Stimulated activated naive CD4-positive, alpha-beta T cell (primary cell): ENCODE data around the gene MLC1.

Source experiments
- DNase-seq, 6 experiments: peaks; one replicate each; lab custom pipeline; 2025; lab: John Stamatoyannopoulos, UW

MLC1 gene

DNA sequence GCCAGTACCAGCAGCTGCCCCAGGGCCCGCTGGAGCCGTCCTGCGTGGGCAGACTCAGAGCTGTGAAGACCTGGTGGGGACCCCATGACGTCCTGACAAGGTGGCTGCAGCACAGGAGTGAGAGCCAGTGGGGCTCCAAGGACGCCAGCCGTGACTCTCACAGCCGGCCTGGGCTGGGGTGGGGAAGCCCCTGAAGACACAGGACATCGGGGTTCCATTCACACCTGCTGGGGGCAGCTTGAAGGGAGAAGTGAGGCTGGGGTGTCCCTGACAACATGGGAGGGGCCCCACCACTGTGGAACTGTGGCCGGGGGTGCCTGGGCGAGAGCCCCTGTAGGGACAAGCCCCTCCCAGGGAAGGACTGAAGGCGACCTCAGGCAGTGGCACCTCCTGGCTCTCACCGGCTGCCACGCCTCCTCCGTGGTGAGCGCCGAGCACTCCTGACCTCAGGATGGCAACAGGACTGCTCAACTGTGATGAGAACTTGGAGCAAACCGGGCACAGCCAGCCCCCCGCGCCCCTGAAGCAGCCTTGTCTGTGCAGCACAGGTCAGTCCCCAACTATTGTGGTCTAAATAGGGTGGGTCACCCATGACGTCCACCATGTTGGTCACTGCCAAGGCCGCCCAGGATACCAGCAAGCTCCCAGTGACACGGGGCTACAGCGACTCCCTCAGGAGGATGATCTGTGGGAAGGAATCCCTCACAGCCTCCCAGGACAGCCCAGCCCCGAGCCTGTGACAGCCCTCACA lies 49.9 kb downstream of the MLC1 start:
- DNase-seq: no peak

DNA sequence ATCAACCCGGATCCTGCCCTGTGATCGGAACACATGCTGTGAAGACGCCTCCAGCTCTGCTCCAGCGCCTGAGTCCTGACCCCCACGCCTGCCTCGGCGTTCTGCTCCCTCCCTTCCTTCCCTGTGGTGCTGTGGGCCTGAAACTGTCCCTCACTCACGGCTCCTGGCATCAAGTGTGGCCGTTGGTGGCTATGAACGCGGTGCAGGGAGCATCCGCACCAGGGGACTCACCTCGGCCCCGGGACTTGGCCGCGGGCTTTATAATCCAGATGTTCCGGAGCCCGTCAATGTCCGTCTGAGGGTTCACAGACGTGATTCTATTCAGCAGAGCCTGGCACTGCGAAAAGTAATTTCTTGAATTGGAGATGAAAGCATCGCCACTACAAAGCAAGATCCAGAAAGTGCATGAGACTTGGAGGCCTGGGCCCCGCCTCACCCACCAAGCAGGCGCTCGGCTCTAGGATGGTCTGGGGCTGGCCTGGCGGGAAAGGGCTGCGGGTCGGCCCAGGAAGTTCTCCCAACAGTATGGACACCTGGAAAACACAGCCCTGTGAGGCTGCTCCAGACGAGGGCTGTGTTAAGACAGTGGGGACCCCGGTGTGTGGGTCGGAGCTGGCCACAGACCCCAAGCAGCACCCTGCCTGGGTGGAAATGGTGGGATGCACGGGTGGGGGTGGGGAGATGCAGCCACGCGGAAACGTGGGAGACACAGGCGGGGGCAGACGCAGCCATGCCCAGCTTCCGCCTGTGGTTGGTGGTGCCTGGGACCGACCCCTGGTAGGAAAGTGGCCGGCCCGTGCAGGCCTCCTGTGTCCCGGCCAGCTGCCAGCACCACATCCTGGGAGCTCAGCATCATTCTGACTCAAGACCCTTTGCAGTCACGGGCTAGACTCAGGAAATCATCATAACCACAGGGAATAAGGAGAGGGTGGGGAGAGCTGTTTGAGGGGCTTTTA lies 50.8 kb downstream of the MLC1 start:
- no peak for DNase-seq

DNA sequence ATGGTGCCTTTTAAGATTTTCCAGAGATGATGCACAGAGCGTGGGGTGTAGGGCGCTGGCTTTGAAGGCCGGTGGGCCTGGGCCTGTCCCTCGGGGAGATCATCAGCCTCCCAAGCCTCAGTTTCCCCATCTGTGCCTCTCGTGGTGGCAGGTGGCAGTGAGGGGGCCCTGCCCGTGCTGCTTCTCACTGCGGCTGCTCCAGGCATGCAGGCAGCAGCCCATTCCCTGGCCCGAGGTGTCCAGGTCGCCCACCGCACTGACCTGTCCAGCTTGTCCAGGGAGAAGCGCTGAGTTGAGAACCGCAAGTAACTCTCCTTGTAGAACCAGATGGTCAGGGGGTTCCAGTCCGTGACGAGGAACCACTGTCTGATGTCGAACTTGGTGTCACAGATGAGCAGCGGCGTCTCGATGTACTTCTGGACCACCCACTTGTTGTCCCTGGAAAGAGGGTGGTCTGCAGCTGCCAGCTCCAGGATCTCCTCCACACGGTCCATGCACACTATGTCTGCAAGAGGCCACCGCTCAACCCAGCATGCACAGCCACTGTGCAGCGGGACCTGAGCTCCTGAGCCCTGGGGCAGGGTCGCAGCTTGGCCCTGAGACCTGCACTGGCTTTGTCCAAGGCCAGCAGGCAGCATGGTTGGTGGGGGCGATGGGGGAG lies 52.2 kb downstream of the MLC1 start:
- DNase-seq: no peak

DNA sequence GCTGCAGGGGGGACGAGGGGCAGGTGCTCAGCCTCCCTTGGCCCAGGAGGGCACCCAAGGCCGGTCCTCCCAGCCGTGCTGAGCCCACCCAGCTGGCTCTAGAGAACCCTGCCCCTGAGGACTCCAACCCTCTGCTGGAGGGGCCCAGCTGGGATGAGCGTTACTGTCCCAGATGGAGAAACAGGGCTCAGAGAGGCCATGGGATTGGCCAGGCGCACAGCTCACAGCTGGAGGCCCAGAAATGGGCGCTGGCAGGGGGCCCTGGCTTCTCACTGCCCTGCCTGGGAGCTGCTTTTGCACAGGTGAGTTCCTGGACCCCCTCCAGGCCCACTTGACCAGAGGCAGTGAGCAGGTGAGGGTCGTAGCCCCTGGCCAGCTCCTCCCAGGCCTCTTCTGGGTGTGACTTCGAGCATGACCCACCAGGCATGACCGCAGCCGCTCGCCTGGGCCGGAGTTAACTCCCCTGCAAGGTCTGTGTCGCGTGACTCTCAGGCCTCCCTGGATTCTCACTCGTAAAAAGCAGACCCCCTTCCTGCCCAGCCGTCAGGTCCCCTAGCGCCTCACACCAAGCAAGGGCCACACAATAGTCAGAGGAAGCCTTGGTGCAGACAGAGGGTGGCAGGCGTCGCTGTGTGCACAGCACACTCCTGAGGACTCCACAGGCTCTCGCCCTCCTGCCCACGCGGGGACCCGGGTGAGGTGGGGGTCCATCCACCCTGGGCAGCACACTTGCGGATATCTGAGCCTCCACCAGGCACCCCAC lies 52.9 kb downstream of the MLC1 start:
- no peak for DNase-seq

DNA sequence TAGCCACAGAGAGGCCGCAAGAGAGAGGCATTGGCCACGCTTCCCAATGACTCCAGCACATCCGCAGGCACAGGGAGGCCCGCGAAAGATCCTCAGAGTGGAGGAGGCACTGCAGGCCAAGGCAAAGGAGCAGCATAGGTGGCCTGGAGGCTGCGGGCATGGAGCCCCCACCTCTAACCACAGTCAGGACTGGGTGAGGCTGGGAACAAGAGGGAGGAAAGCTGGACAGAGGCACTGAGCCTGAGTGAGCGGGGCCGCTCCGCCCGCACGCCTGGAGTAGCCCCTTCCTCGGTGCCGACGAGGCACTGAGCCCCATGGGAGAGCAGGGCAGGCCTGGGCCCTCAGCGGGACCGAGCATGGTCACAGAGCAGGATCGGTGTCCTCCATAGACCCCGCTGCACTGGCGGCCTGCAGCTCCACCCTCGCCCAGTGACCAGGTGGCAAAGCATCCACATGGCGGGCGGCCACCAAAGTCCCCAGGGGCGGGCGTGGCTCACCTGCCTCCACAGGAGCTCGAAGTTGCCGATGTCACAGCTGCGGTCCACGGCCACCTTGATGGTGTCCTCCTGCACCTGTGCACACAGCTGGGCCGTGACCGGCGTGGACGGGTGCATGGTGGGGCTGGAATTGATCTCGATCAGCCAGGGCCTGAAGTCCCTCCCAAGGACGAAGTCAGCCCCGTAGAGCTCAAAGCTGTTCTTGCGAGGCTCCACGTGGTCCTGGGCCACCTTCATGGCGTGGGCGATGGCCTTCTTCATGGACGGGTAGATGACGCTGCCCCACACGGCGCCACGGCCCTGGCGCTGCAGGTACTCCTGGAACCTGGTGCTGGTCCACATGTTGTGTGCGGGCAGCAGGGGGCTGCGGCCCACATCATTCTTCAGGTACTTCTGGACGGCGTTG lies 53.8 kb downstream of the MLC1 start:
- DNase-seq: no peak

DNA sequence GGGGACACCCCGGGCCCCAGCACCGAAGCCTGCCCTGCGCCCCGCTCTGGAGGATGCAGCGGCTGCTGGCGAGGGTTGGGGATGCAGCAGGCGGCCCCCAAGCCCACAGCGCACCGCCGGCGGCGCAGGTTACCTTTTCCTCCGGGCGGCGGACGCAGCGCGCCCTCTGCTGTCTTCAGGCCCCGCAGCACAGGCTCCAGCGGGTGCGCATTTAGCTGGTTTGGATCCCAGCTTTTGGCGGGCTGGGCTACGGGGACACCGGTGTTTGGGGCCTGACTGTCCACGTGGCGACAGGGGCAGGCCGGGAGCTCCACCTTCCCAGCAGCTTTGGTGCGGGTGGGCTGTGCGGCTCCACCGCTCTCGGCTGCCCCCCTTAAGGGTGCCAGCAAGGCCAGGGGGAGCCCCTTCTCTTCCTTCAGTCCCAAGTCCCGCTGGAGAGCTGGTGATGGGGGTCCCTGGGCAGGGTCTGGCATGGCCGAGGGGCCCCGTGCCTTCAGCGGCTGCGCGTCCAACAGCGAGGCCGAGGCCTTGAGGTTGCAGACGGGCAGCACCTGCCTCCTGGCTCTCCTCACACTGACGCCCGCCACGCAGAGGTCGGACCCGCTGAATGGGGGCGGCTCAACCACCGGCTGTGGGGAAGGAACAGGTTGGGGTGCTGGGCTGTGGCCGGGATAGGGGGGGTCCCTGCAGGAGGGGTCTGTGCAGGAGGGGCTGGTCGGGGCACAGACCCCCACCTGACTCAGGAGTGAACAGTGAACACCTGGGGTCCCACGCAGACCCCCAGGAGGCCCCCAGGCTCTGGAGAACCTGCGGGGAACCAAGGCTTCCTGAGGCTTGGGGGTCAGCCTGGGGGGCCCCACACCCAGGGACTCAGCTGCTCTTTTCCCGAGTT lies 54.7 kb downstream of the MLC1 start:
- peak; percentile 55 to 81 (median 75) for DNase-seq

DNA sequence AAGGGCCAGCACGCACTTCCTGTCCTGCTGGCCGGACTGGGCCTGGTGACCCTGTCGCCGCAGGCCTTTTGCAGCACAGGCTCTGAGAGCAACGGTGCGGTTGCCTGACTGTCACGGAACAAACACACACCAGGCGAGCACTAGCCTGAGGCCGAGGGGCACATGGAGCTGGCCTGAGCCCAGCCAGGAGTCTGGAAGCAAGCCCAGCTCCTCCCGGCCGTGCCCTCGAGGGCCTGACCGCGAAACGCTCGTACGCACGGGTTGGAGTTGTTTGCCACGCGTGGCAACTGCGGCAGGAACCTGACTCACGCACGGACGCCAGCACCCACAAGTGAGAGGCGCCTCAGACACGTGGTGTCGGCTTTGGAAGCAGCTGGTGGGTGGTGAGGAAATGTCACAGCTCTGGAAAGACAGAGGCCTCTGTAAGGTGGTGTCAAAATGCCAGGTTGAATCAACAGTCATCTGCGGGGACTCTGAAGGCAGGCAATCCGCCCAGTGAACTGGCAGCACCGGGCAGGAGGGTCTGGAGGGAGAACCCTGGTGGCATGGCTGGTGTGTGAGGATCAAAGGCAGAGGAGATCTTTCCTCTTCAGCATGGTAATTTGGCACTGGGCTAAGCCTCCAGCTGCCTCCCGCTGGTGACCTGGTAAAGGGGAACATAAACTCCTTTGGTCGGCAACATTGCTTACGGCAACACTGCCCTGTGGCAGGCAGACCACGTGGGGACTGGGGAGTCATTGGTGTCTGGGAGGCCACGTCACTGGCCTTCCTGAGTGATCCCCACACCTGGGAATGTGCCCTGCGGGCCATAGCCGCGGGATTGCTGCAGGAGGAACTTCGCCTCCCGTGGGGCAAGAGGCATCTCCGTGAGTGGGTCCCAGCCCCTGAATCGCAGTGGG lies 57.3 kb downstream of the MLC1 start:
- DNase-seq: peak in 1 of 6 experiments; percentile 12

DNA sequence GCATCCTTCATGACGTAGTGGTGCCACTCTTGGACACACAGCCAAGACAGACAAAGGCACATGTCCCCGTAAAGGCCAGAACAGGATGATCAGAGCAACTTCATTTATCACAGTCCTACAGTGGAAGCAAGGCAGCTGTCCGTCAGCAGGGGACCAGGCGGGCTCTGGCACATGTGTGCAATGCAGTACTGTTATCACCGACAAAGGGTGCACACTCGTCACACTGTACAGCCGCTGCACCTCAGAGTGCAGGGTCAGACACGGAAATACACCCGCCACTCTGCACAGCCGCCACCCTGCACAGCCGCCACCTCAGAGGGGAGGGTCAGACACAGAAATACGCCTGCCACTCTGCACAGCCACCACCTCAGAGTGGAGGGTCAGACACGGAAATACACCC lies 59.2 kb downstream of the MLC1 start:
- no peak for DNase-seq

DNA sequence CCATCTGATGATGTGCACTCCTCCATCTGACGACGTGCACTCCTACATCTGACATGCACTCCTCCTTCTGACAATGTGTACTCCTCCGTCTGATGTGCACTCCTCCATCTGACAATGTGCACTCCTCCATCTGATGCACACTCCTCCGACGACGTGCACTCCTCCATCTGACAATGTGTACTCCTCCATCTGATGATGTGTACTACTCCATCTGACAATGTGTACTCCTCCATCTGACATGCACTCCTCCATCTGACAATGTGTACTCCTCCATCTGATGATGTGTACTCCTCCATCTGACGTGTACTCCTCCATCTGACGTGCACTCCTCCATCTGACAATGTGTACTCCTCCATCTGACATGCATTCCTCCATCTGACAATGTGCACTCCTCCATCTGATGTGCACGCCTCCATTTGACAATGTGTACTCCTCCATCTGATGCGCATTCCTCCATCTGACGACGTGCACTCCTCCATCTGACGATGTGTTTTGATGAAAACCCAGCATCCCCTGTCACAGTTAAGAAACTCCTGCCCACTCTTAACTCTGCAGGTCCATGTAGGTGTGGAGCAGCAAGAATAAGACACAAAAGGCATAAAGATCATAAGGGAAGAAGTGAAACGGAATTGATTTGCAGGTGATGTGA lies 62.9 kb downstream of the MLC1 start:
- no peak for DNase-seq

DNA sequence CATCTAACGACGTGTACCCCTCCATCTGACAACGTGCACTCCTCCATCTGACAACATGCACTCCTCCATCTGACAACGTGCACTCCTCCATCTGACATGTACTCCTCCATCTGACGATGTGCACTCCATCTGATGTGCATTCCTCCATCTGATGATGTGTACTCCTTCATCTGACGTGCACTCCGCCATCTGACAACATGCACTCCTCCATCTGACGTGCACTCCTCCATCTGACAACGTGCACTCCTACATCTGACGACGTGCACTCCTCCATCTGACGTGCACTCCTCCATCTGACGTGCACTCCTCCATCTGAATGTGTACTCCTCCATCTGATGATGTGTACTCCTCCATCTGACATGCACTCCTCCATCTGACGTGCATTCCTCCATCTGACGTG lies 64.6 kb downstream of the MLC1 start:
- no peak for DNase-seq

DNA sequence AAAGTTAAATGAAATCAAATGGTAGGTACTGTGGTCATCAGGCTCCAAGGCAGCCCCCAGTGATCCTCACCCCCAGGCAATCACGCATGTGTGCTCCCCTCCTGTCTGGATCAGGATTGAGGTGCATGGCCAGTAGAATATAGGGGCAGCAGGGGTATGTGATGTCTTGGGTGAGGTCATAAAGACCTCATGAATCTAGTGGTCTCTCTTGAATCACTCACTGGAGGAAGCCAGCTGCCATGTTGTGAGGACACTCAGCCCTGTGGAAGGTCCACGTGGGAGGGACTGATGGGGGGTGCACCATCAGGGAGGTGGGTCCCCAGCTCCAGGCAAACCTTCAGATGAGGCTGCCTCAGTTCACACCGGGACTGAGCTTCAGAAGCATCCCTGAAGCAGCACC lies 65.9 kb downstream of the MLC1 start:
- no peak for DNase-seq

DNA sequence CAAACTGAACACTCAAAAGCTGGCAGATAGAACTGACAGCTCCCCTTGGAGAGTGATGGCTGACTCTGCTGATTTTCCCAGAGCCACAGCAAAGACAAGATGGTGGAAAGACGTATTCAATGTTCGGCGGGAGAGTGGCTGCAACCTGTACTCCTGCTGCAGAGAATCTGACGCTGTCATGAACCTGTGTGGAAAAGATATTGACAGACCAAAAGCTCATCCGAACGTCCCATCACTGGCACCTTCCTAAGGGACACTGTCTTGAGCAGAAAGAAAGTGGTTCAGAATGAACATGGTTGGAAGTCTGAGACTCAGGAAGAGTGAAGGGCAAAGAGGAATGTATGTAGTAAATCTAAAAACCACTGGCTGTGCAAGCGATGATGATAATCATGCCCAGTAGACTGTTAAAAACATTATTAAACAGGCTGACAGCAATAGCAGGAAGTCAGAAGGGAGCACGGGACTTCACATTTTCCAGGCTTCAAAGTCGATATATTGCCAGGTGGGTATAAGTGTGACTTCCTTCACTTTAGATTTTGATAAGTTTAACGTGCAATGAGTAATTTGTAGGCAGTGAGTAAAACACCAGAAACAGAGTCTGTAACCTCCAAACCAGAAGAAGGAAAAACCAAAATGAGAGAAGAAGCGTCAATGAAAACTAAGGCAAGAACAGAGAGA lies 66.5 kb downstream of the MLC1 start:
- DNase-seq: peak in 2 of 6 experiments; percentile 19

DNA sequence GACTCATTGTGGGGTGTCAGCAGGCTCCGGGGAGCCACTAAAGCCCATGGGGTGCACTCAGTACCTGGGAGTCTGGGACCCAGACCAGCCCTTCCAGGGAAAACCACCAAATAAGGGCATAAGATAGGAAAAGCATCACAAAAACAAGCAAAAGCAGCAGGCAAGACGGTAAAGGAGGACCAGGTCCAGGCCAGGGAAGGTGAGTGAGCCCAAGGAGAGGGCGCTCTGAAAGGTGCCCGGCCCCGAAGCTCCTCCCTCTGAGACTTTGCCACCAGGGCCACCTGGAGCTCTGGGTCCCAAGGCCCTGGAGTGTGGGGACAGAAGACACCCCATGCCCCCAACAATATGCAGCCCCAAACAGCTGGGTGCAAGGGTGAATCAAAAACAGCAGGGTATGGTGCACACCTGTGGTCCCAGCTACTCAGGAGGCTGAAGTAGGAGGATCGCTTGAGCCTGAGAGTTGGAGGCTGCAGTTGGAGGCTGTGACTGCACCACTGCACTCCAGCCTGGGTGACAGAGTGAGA lies 67.5 kb downstream of the MLC1 start:
- DNase-seq: no peak

DNA sequence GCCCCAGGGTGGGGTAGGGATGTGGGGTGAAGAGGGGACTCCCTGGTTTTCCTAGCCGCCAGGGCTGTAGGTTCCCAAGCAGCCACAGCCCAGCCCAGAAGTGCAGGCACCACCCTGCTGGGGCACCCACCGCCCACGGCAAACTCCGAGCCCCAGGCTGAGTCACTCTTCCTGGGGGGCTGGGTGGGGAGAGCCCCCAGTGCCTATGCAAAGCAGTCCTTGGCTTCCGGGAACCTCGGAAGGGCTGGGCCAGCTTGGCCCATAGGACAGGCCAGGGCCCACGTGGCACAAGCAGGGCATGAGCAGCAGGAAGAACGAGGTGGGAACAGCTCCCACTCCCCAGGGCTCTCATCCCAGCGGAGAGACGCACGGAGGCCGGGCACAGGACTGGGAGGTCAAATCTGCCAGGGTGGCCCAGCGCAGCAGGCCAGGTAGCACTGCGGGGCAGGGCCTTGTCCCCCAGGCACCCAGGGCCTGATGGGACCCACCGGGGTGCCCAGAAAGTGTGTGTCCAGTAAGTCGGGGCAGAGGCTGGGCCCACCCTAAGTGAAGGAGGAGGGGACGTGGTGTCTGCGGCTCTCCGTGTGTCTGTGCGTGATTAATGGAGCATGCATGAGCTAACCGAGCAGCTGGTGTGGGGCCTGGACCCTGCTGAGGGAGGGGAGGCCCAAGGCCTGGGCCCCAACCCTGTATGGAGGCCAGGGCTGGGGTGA lies 68.1 kb downstream of the MLC1 start:
- no peak for DNase-seq

DNA sequence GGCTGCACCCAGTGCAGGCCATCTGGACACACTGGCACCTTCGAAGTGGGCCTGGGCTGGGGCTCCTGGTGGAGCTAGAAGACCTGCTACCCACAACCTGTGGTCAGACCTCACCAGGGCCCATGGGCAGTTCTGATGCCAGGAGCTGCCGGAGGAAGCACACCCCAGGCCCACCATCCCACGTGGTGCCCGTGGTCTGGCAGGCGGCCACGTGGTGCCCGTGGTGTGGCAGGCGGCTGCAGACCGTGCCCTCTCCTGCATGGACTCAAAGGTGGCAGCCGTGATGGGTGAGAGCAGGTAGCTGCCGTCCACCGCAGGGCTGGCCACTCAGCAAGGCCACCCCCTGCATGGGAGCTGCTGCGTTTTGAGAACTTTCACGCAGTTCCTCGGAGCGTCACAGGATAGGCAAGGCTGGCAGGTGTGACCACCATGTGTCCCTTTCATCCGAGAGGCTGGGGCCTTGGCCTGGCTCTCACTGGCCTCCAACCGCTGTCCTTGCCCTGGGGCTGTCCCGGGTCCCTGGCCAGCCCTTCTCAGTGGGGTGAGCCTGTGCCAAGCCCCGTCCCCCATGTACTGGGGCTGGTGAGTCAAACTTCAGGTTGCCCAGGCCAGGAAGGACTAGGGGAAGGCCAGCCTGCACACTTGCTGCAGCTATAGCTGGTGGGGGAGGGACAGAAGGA lies 68.8 kb downstream of the MLC1 start:
- DNase-seq: no peak
